SK-N-SH (cell line): ENCODE measurements around the gene MARVELD1. TPM values are rescaled to one million over a fixed set of nuclear protein-coding genes. Genes with fewer than 3 reads are reported as not detected.
A peak's percentile ranks its signal among the peaks of the same experiment; 100 is the strongest.
"Not testable (repeated sequence)": the region's sequence is repeated elsewhere in the genome, so short reads cannot be mapped to it uniquely, and the experiment has no call there.

ENCODE experiments used
- CTCF ChIA-PET: fragments of 300-600, 350-600 bp; formaldehyde crosslinking; extraction: SDS; loops from one replicate; lab custom pipeline; 2021; lab: Yijun Ruan, JAX
- POLR2A ChIA-PET: fragments of 350-600 bp; sonication (Branson Sonifier 250); formaldehyde crosslinking; extraction: SDS; loops from one replicate; lab custom pipeline; 2020; ENCODE audit warnings: antibody characterized with exemption, inconsistent platforms; lab: Yijun Ruan, JAX
- DNase-seq: peaks from one replicate; pipeline ENCODE4 v3.0.0; 2012
- H2AFZ ChIP-seq: fragments of 200-600 bp; sonication (generic); 2 replicates; pipeline ENCODE4 v1.8.1; 2016; ENCODE audit warnings: antibody characterized with exemption, mild to moderate bottlenecking, low read depth
- H3F3A ChIP-seq: fragments of 200-600 bp; sonication (generic); replicated peaks from 2 replicates; pipeline ENCODE3; 2016; ENCODE audit warnings: antibody characterized with exemption, mild to moderate bottlenecking; ENCODE audit not compliant: insufficient read depth
- H3K27ac ChIP-seq, 2 experiments: fragments of 200-500 bp in 1 of 2; fragments of 200-600 bp in 1 of 2; sonication (Bioruptor generic) in 1 of 2; sonication (generic), shearing (Covaris generic) in 1 of 2; 2 replicates each; pipeline versions ENCODE4 v1.5.1 to v1.6.1; 2014 to 2016; ENCODE audit warnings: low read depth in 2 of 2, inconsistent platforms in 1 of 2, low read length in 1 of 2, mild to moderate bottlenecking in 1 of 2, mixed read lengths in 1 of 2
- H3K27me3 ChIP-seq: fragments of 200-600 bp; sonication (generic), shearing (Covaris generic); 2 replicates; pipeline ENCODE4 v1.6.1; 2016; ENCODE audit warnings: mixed run types; ENCODE audit not compliant: insufficient read depth
- H3K36me3 ChIP-seq, 2 experiments: fragments of 200-500 bp in 1 of 2; fragments of 200-600 bp in 1 of 2; sonication (Bioruptor generic) in 1 of 2; sonication (generic) in 1 of 2; replicated peaks in 1 of 2; 2 replicates each; pipeline versions ENCODE3 to v1.5.1; 2014 to 2016; ENCODE audit warnings: low read length in 1 of 2, mild to moderate bottlenecking in 1 of 2; ENCODE audit not compliant: insufficient read depth in 2 of 2, control insufficient read depth in 1 of 2
- H3K4me1 ChIP-seq, 2 experiments: fragments of 200-500 bp in 1 of 2; fragments of 200-600 bp in 1 of 2; sonication (Bioruptor generic) in 1 of 2; sonication (generic), shearing (Covaris generic) in 1 of 2; 2 replicates each; pipeline versions ENCODE4 v1.5.1 to v1.6.1; 2014 to 2016; ENCODE audit warnings: low read depth in 1 of 2, low read length in 1 of 2, mixed run types in 1 of 2; ENCODE audit not compliant: insufficient read depth in 2 of 2, control insufficient read depth in 1 of 2
- H3K4me2 ChIP-seq: fragments of 200-600 bp; sonication (generic), shearing (Covaris generic); 2 replicates; pipeline ENCODE4 v1.6.1; 2017; ENCODE audit warnings: mixed run types
- H3K4me3 ChIP-seq, 2 experiments: fragments of 200-500 bp in 1 of 2; fragments of 200-600 bp in 1 of 2; sonication (Bioruptor generic) in 1 of 2; sonication (generic), shearing (Covaris generic) in 1 of 2; 2 replicates each; pipeline versions ENCODE4 v1.5.1 to v1.8.1; 2014 to 2016; ENCODE audit warnings: low read depth in 2 of 2, inconsistent platforms in 1 of 2, low read length in 1 of 2, mild to moderate bottlenecking in 1 of 2, mixed read lengths in 1 of 2, moderate library complexity in 1 of 2
- H3K79me2 ChIP-seq: fragments of 200-600 bp; sonication (generic); 2 replicates; pipeline ENCODE4 v1.8.1; 2017; ENCODE audit warnings: mild to moderate bottlenecking; ENCODE audit not compliant: insufficient read depth
- H3K9ac ChIP-seq: fragments of 200-600 bp; sonication (generic); 2 replicates; pipeline ENCODE4 v1.6.1; 2017; ENCODE audit warnings: mixed run types
- H3K9me2 ChIP-seq: fragments of 200-600 bp; sonication (generic); 2 replicates; pipeline ENCODE4 v1.6.1; 2017; ENCODE audit warnings: mixed run types
- H3K9me3 ChIP-seq: fragments of 200-600 bp; sonication (generic); 2 replicates; pipeline ENCODE4 v1.6.1; 2017; ENCODE audit warnings: mixed run types, mild to moderate bottlenecking, moderate library complexity
- H4K20me1 ChIP-seq: fragments of 200-600 bp; sonication (generic); 2 replicates; pipeline ENCODE4 v1.6.1; 2017; ENCODE audit warnings: mild to moderate bottlenecking, mixed run types; ENCODE audit not compliant: insufficient read depth
- ELF1 ChIP-seq: IDR thresholded peaks from 2 replicates; pipeline ENCODE4 v1.4.0; 2012
- GATA2 ChIP-seq: sonication (generic); formaldehyde crosslinking; IDR thresholded peaks from 2 replicates; pipeline ENCODE4 v1.5.0; 2020; ENCODE audit warnings: mild to moderate bottlenecking, missing genetic modification reagents
- MAX ChIP-seq: IDR thresholded peaks from 2 replicates; pipeline ENCODE4 v1.4.0; 2012; ENCODE audit warnings: low read depth
- NRF1 ChIP-seq: IDR thresholded peaks from 2 replicates; pipeline ENCODE4 v1.6.1; 2012; ENCODE audit warnings: low read depth, mild to moderate bottlenecking, low read length
- RAD21 ChIP-seq: IDR thresholded peaks from 2 replicates; pipeline ENCODE4 v1.6.1; 2012; ENCODE audit warnings: mild to moderate bottlenecking, low read length
- RCOR1 ChIP-seq: fragments of 150-350 bp; IDR thresholded peaks from 2 replicates; pipeline ENCODE4 v1.6.1; 2017; ENCODE audit warnings: antibody characterized with exemption, low read length
- SIN3A ChIP-seq: IDR thresholded peaks from 2 replicates; pipeline ENCODE4 v1.6.1; 2012; ENCODE audit warnings: low read depth, mild to moderate bottlenecking, low read length, moderate library complexity, borderline replicate concordance
- USF2 ChIP-seq: fragments of 150-350 bp; IDR thresholded peaks from 2 replicates; pipeline ENCODE4 v1.6.1; 2017; ENCODE audit warnings: antibody characterized with exemption, low read length, low read depth, borderline replicate concordance
- WGBS: methylation state at CpG from one replicate; pipeline ENCODE4 v1.1.6; 2017; ENCODE audit warnings: low lambda C conversion rate; 5-methylcytosine and 5-hydroxymethylcytosine counted together
- polyA plus RNA-seq, 3 experiments: library from polyadenylated mRNA; depleted of rRNA; stranded (reverse); fragments of >200 nt; gene quantifications; 2 replicates each; pipeline ENCODE4 v1.2.3, GENCODE V29; 2012

MARVELD1 gene
- polyA plus RNA-seq, 1 of the 3 experiments (the other 2 are of a cell fraction): 53.0 TPM

- Histone ChIP-seq H3K27me3 (no peaks in the 10 kb centered on the region), H4K20me1 (no peaks in the 10 kb centered on the region), H3K9ac (no peak overlapping the region), H3K27ac (no peak overlapping the region; a peak in 1 of 4 replicates), H3K9me3 (no peaks in the 10 kb centered on the region), H2AFZ (no peak overlapping the region), H3F3A (peaks cover 11% of the 10 kb centered on the region), H3K4me1 (peaks cover 17 to 27% of the 10 kb centered on the region in 2 experiments; a peak in 3 of 4 replicates), H3K79me2 (peaks cover 15% of the 10 kb centered on the region; the same call in 1 of the 2 replicates)
- WGBS: 85% methylated on average over 4 of the region's 4 CpGs
- DNase-seq: no peak
- CTCF ChIA-PET: interaction anchor here (0.8 to 8.1 kb wide), 6 partner anchors 15 to 183 kb away, joined by 3 to 42 read pairs (median 13); partner anchors contain the start of gene UBTD1
- no peak for TF ChIP-seq GATA2 (CRISPR knock-in tag)
- no peak for TF ChIP-seq MAX
- TF ChIP-seq USF2: no peak
- no peak for TF ChIP-seq ELF1
- TF ChIP-seq SIN3A: no peak
- TF ChIP-seq NRF1: no peak
- TF ChIP-seq, all 33 proteins: peak for 0
- POLR2A ChIA-PET: no interaction called here
- Histone ChIP-seq H3K4me2 (no peak overlapping the region), H3K9me2 (no peaks in the 10 kb centered on the region), H3K36me3 (peaks cover 4 to 15% of the 10 kb centered on the region in 2 experiments), H3K4me3 (no peak overlapping the region)
Measured at GRCh38 chr10:97682042-97682441, 31.5 kb upstream of the MARVELD1 start.

- Histone ChIP-seq H2AFZ (no peak overlapping the region), H3K4me2 (peak overlapping the region; percentile 97; the same call in 1 of the 2 replicates), H3K4me1 (peaks cover 25 to 32% of the 10 kb centered on the region in 2 experiments; a peak in 3 of 4 replicates), H4K20me1 (no peaks in the 10 kb centered on the region), H3K9me2 (no peaks in the 10 kb centered on the region), H3K9ac (0 out of 2 replicates have a peak overlapping the region, but pooled peaks have one; percentile 1), H3K4me3 (no peak overlapping the region), H3K9me3 (no peaks in the 10 kb centered on the region), H3K36me3 (peaks cover 0 to 2% of the 10 kb centered on the region in 2 experiments), H3F3A (peaks cover 17% of the 10 kb centered on the region), H3K27ac (peak overlapping the region; percentile 11 to 72; a peak in 3 of 4 replicates), H3K79me2 (peaks cover 15% of the 10 kb centered on the region; the same call in 1 of the 2 replicates), H3K27me3 (no peaks in the 10 kb centered on the region)
- ChIA-PET CTCF (interaction anchor here (0.5 to 8.1 kb wide), 13 partner anchors 8 to 362 kb away, joined by 3 to 42 read pairs (median 4); partner anchors contain the start of gene ANKRD2), POLR2A (interaction anchor here (0.6 to 1.4 kb wide), 7 partner anchors 14 to 145 kb away, joined by 3 to 6 read pairs (median 4); partner anchors contain the start of gene HOGA1)
- no peak for TF ChIP-seq RCOR1
- peak; percentile 49 for TF ChIP-seq RAD21
- 59% methylated on average over 6 of the region's 9 CpGs for WGBS
- DNase-seq: peak; percentile 63
Measured at GRCh38 chr10:97683556-97684367, 29.8 kb upstream of the MARVELD1 start.

- peaks cover 17% of the 10 kb centered on the region for H3F3A ChIP-seq
- H3K9me2 ChIP-seq, H3K9me3 ChIP-seq, H4K20me1 ChIP-seq, DNase-seq, H3K36me3 ChIP-seq, H2AFZ ChIP-seq, H3K9ac ChIP-seq, H3K27me3 ChIP-seq, H3K4me3 ChIP-seq: not testable (repeated sequence)
- ChIA-PET POLR2A (interaction anchor here (0.6 to 1.4 kb wide), 5 partner anchors 15 to 145 kb away, joined by 4 to 6 read pairs (median 4); partner anchors contain the start of gene HOGA1), CTCF (interaction anchor here (1.0 to 8.1 kb wide), 7 partner anchors 9 to 112 kb away, joined by 4 to 42 read pairs (median 10); partner anchors contain the start of gene ANKRD2)
- H3K27ac ChIP-seq: peak overlapping the region; percentile 11 to 72
- H3K4me2 ChIP-seq: peak overlapping the region; percentile 97; the same call in 1 of the 2 replicates
- H3K4me1 ChIP-seq: peaks cover 27 to 32% of the 10 kb centered on the region in 2 experiments; a peak in 3 of 4 replicates
- WGBS: 78% methylated on average over 7 of the region's 7 CpGs
- H3K79me2 ChIP-seq: peaks cover 15% of the 10 kb centered on the region; the same call in 1 of the 2 replicates
Measured at GRCh38 chr10:97684368-97684713, 29.2 kb upstream of the MARVELD1 start.
